PC-3 (cell line): ENCODE data around the gene NOL6. TPM values are rescaled to one million over a fixed set of nuclear protein-coding genes. Genes with fewer than 3 reads are reported as not detected.

Experiments used
- ATAC-seq: fragments of 200-7000 bp; cut with Tn5 transposase; 2 replicates; pipeline ENCODE4 v1.9.1; 2020; ENCODE audit warnings: mild to moderate bottlenecking, moderate library complexity
- BruUV-seq: library from RNA; stranded (reverse); fragments of 400-500 nt; replicated peaks from 2 replicates; lab custom pipeline; 2021; lab: Mats Ljungman, UMichigan
- CTCF ChIA-PET: fragments of 300-600 bp; sonication (Branson Sonifier 250); formaldehyde crosslinking; loops from one replicate; lab custom pipeline; 2022; ENCODE audit warnings: antibody characterized with exemption; lab: Charles Lee
- POLR2A ChIA-PET: fragments of 300-600 bp; sonication (Branson Sonifier 250); formaldehyde crosslinking; loops from one replicate; lab custom pipeline; 2022; ENCODE audit warnings: antibody characterized with exemption; ENCODE audit not compliant: unreplicated experiment; lab: Charles Lee
- DNase-seq: peaks from one replicate; pipeline ENCODE4 v3.0.0-alpha.2; 2015
- H2AFZ ChIP-seq: fragments of 300-600 bp; sonication (generic); 2 replicates; pipeline ENCODE4 v1.6.0; 2016; ENCODE audit warnings: antibody characterized with exemption, low read length
- H3F3A ChIP-seq: fragments of 300-600 bp; sonication (generic); one replicate; pipeline ENCODE4 v1.6.0; 2017; ENCODE audit warnings: antibody characterized with exemption, low read length, control low read depth, mild to moderate bottlenecking; ENCODE audit not compliant: unreplicated experiment
- H3K27ac ChIP-seq: fragments of 300-600 bp; sonication (generic); 2 replicates; pipeline ENCODE4 v1.5.1; 2016; ENCODE audit warnings: mild to moderate bottlenecking, low read length
- H3K27me3 ChIP-seq: fragments of 300-600 bp; sonication (generic); 2 replicates; pipeline ENCODE4 v1.6.1; 2016; ENCODE audit warnings: low read length, mixed read lengths
- H3K36me3 ChIP-seq: fragments of 300-600 bp; sonication (generic); 2 replicates; pipeline ENCODE4 v1.6.1; 2016; ENCODE audit warnings: low read depth, mixed run types, low read length, mixed read lengths
- H3K4me1 ChIP-seq: fragments of 300-600 bp; sonication (generic); 2 replicates; pipeline ENCODE4 v1.5.1; 2016; ENCODE audit warnings: low read length; ENCODE audit not compliant: insufficient read depth
- H3K4me2 ChIP-seq: fragments of 300-600 bp; sonication (generic); 2 replicates; pipeline ENCODE4 v1.6.0; 2016; ENCODE audit warnings: low read length
- H3K4me3 ChIP-seq: fragments of 300-600 bp; sonication (generic); 2 replicates; pipeline ENCODE4 v1.5.1; 2016; ENCODE audit warnings: mild to moderate bottlenecking, low read length, mixed read lengths
- H3K79me2 ChIP-seq: fragments of 300-600 bp; sonication (generic); 2 replicates; pipeline ENCODE4 v1.6.1; 2017; ENCODE audit warnings: low read length, mixed read lengths
- H3K9ac ChIP-seq: fragments of 300-600 bp; sonication (generic); 2 replicates; pipeline ENCODE4 v1.6.0; 2016; ENCODE audit warnings: mild to moderate bottlenecking, low read length
- H3K9me2 ChIP-seq: fragments of 300-600 bp; sonication (generic); replicated peaks from 2 replicates; pipeline ENCODE4 v1.6.1; 2016; ENCODE audit warnings: mixed run types, low read length, mixed read lengths
- H3K9me3 ChIP-seq: fragments of 300-600 bp; sonication (generic); 2 replicates; pipeline ENCODE4 v1.6.1; 2016; ENCODE audit warnings: low read length, mixed read lengths
- H4K20me1 ChIP-seq: fragments of 300-600 bp; sonication (generic); 2 replicates; pipeline ENCODE4 v1.6.1; 2016; ENCODE audit warnings: low read length, mixed read lengths
- CTCF ChIP-seq: fragments of 300-600 bp; sonication (generic); conservative IDR thresholded peaks from 2 replicates; pipeline ENCODE4 v1.5.1; 2017; ENCODE audit warnings: antibody characterized with exemption, low read depth, mild to moderate bottlenecking, low read length
- EZH2 ChIP-seq: fragments of 300-600 bp; sonication (generic); IDR thresholded peaks from one replicate; pipeline ENCODE4 v1.6.1; 2017; ENCODE audit warnings: antibody characterized with exemption, mild to moderate bottlenecking, low read length; ENCODE audit not compliant: unreplicated experiment
- EZH2phosphoT487 ChIP-seq: fragments of 300-600 bp; sonication (generic); IDR thresholded peaks from 2 replicates; pipeline ENCODE4 v1.6.1; 2018; ENCODE audit warnings: mild to moderate bottlenecking, antibody characterized with exemption, low read length, borderline replicate concordance
- intact Hi-C: fragments of 100-400 bp; cut with micrococcal nuclease; formaldehyde crosslinking; loops from 2 replicates; pipeline ENCODE4 v1.9.0; 2023
- total RNA-seq: library from RNA; depleted of rRNA; stranded (reverse); fragments of >200 nt; gene quantifications from 2 replicates; pipeline ENCODE4 v1.2.3, GENCODE V29; 2014

The NOL6 gene
- total RNA-seq, 1 experiment from 2014 or later: 35.9 TPM

- TF ChIP-seq EZH2 (no peak), CTCF (no peak), EZH2phosphoT487 (no peak)
- H3K4me2 ChIP-seq: no peak overlapping the region
- ChIA-PET CTCF (no interaction called here), POLR2A (no interaction called here)
- no peaks in the 10 kb centered on the region for H3K36me3 ChIP-seq
- no peak overlapping the region for H2AFZ ChIP-seq
- BruUV-seq: no TSS peak
- peaks cover 52% of the 10 kb centered on the region for H3K4me1 ChIP-seq
- no peak for ATAC-seq
- H3F3A ChIP-seq: no peaks in the 10 kb centered on the region
- no peaks in the 10 kb centered on the region for H4K20me1 ChIP-seq
- no peaks in the 10 kb centered on the region for H3K27me3 ChIP-seq
- intact Hi-C loops: no loop called here
- no peaks in the 10 kb centered on the region for H3K9me2 ChIP-seq
- H3K9ac ChIP-seq: no peak overlapping the region
- no peaks in the 10 kb centered on the region for H3K9me3 ChIP-seq
- no peak for DNase-seq
- H3K79me2 ChIP-seq: no peaks in the 10 kb centered on the region
- peak overlapping the region; percentile 27; the same call in 1 of the 2 replicates for H3K27ac ChIP-seq
- no peak overlapping the region for H3K4me3 ChIP-seq
Observed at GRCh38 chr9:33443464-33444154, 30.1 kb downstream of the NOL6 start.

GRCh38 chr9:33443047-33443446, 30.7 kb downstream of the NOL6 start:
- Histone ChIP-seq H3K27ac (peak overlapping the region; percentile 27; the same call in 1 of the 2 replicates), H3K36me3 (no peaks in the 10 kb centered on the region), H2AFZ (no peak overlapping the region), H4K20me1 (no peaks in the 10 kb centered on the region), H3K9me2 (no peaks in the 10 kb centered on the region), H3K9me3 (no peaks in the 10 kb centered on the region), H3K4me1 (peaks cover 52% of the 10 kb centered on the region), H3K4me2 (peak overlapping the region; percentile 41; the same call in 1 of the 2 replicates), H3K27me3 (no peaks in the 10 kb centered on the region), H3K9ac (no peak overlapping the region), H3K79me2 (no peaks in the 10 kb centered on the region), H3K4me3 (no peak overlapping the region), H3F3A (no peaks in the 10 kb centered on the region)
- intact Hi-C loops: no loop called here
- BruUV-seq: no TSS peak
- DNase-seq: peak; percentile 76
- TF ChIP-seq EZH2: no peak
- TF ChIP-seq CTCF: no peak
- TF ChIP-seq EZH2phosphoT487: no peak
- ChIA-PET CTCF (no interaction called here), POLR2A (no interaction called here)
- ATAC-seq: no peak

GRCh38 chr9:33442125-33442524, 31.6 kb downstream of the NOL6 start:
- no peaks in the 10 kb centered on the region for H4K20me1 ChIP-seq
- H2AFZ ChIP-seq: no peak overlapping the region
- intact Hi-C loops: no loop called here

More at GRCh38 chr9:33442125-33442524, 31.6 kb downstream of the NOL6 start:
- H3K4me1 ChIP-seq: peaks cover 50% of the 10 kb centered on the region
- H3K4me3 ChIP-seq: no peak overlapping the region
- H3K9ac ChIP-seq: no peak overlapping the region
- H3K27me3 ChIP-seq: no peaks in the 10 kb centered on the region
- no TSS peak for BruUV-seq
- ChIA-PET CTCF (no interaction called here), POLR2A (interaction anchor here (0.7 kb wide), 1 partner anchor 9 kb away, joined by 3 read pairs; no protein-coding TSS in a partner anchor)
- no peaks in the 10 kb centered on the region for H3K79me2 ChIP-seq
- H3F3A ChIP-seq: no peaks in the 10 kb centered on the region
- H3K9me3 ChIP-seq: no peaks in the 10 kb centered on the region
- no peak overlapping the region for H3K27ac ChIP-seq
- no peaks in the 10 kb centered on the region for H3K36me3 ChIP-seq
- H3K9me2 ChIP-seq: no peaks in the 10 kb centered on the region
- H3K4me2 ChIP-seq: no peak overlapping the region
- DNase-seq (no peak), ATAC-seq (no peak)
- no peak for TF ChIP-seq EZH2
- no peak for TF ChIP-seq CTCF
- TF ChIP-seq EZH2phosphoT487: no peak
